ENCODE data around the gene HLA-A. TPM values are rescaled to one million over a fixed set of nuclear protein-coding genes. Genes with fewer than 3 reads are reported as not detected.
A peak's percentile ranks its signal among the peaks of the same experiment; 100 is the strongest.

The HLA-A gene
- total and polyA plus RNA-seq, 9 of the 15 experiments (the other 6 are each of a cell fraction or from before 2014, with no cell fraction given) = 0.46 to 3.3 TPM; not detected in 7

DNA sequence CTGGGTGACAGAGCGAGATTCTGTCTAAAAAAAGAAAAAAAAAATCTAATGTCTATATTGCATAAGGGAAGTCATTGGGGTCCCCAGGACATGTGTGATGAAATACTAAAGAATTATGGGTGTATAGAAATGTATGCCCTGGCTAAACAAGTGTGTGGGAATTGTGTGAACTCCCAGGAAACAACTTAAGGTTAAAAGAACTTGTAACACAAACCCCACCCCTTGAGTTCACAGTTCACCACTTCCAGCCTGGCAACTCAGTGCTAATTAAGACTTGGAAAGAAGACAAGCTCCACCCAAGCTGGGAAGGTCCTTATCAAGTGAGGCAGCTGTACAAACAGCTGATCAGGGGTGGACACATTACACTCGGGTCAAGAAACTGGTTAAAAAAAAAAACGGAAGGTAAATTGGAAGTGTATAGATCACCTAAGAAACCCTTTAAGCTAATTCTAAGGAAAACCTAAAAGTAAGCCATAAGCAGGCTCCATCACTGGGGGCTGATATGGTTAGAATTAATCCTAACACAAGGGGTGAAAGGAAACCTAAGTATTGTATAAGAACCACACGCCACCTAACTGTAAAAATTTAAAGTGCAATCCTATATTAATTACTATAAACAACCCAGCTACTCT is 25.2 kb downstream of the HLA-A start (continued):
- TF ChIP-seq PRPF4 (IDR thresholded peaks at IDR 0.05; ENCODE audit: insufficient read depth, low read depth, low read length, poor library complexity, severe bottlenecking) (no peak), FOXJ2 (tag; IDR thresholded peaks at IDR 0.05) (peak; percentile 62), SRSF7 (optimal IDR thresholded peaks at IDR 0.05; ENCODE audit: low read depth, low read length) (no peak), BHLHE40 (IDR thresholded peaks at IDR 0.05; ENCODE audit: low read length) (no peak), PHTF2 (CRISPR knock-in tag; IDR thresholded peaks at IDR 0.05) (no peak), MIER1 (IDR thresholded peaks at IDR 0.05; ENCODE audit: low read depth) (no peak), TCF3 (CRISPR knock-in tag; IDR thresholded peaks at IDR 0.05) (peak; percentile 93), ZBTB7A (IDR thresholded peaks at IDR 0.05; ENCODE audit: borderline replicate concordance, control insufficient read depth, low read depth, low read length) (no peak), POLR2G (IDR thresholded peaks at IDR 0.05; ENCODE audit: low read depth, low read length) (no peak), PHF20 (IDR thresholded peaks at IDR 0.05; ENCODE audit: partially characterized antibody) (no peak), ESRRB (CRISPR knock-in tag; IDR thresholded peaks at IDR 0.05; ENCODE audit: borderline replicate concordance) (no peak), NFATC3 (IDR thresholded peaks at IDR 0.05) (no peak; the same call in 1 of the 2 replicates), ELF4 (CRISPR knock-in tag; IDR thresholded peaks at IDR 0.05) (no peak), POLR2A (conservative IDR thresholded peaks at IDR 0.05) (peak; percentile 55; the same call in 1 of the 2 replicates), RB1 (IDR thresholded peaks at IDR 0.05; ENCODE audit: low read depth) (peak; percentile 49; the same call in 1 of the 2 replicates), NBN (IDR thresholded peaks at IDR 0.05; ENCODE audit: low read depth) (no peak; the same call in none of the 2 replicates), ZNF184 (CRISPR knock-in tag; IDR thresholded peaks at IDR 0.05) (no peak)
- TF ChIP-seq, protein P1, sequence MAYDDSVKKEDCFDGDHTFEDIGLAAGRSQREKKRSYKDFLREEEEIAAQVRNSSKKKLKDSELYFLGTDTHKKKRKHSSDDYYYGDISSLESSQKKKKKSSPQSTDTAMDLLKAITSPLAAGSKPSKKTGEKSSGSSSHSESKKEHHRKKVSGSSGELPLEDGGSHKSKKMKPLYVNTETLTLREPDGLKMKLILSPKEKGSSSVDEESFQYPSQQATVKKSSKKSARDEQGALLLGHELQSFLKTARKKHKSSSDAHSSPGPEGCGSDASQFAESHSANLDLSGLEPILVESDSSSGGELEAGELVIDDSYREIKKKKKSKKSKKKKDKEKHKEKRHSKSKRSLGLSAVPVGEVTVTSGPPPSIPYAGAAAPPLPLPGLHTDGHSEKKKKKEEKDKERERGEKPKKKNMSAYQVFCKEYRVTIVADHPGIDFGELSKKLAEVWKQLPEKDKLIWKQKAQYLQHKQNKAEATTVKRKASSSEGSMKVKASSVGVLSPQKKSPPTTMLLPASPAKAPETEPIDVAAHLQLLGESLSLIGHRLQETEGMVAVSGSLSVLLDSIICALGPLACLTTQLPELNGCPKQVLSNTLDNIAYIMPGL (CRISPR knock-in tag; IDR thresholded peaks at IDR 0.05) = no peak
- TF ChIP-seq, protein P2, sequence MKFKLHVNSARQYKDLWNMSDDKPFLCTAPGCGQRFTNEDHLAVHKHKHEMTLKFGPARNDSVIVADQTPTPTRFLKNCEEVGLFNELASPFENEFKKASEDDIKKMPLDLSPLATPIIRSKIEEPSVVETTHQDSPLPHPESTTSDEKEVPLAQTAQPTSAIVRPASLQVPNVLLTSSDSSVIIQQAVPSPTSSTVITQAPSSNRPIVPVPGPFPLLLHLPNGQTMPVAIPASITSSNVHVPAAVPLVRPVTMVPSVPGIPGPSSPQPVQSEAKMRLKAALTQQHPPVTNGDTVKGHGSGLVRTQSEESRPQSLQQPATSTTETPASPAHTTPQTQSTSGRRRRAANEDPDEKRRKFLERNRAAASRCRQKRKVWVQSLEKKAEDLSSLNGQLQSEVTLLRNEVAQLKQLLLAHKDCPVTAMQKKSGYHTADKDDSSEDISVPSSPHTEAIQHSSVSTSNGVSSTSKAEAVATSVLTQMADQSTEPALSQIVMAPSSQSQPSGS (CRISPR knock-in tag; IDR thresholded peaks at IDR 0.05) = no peak
- TF ChIP-seq, protein P3, sequence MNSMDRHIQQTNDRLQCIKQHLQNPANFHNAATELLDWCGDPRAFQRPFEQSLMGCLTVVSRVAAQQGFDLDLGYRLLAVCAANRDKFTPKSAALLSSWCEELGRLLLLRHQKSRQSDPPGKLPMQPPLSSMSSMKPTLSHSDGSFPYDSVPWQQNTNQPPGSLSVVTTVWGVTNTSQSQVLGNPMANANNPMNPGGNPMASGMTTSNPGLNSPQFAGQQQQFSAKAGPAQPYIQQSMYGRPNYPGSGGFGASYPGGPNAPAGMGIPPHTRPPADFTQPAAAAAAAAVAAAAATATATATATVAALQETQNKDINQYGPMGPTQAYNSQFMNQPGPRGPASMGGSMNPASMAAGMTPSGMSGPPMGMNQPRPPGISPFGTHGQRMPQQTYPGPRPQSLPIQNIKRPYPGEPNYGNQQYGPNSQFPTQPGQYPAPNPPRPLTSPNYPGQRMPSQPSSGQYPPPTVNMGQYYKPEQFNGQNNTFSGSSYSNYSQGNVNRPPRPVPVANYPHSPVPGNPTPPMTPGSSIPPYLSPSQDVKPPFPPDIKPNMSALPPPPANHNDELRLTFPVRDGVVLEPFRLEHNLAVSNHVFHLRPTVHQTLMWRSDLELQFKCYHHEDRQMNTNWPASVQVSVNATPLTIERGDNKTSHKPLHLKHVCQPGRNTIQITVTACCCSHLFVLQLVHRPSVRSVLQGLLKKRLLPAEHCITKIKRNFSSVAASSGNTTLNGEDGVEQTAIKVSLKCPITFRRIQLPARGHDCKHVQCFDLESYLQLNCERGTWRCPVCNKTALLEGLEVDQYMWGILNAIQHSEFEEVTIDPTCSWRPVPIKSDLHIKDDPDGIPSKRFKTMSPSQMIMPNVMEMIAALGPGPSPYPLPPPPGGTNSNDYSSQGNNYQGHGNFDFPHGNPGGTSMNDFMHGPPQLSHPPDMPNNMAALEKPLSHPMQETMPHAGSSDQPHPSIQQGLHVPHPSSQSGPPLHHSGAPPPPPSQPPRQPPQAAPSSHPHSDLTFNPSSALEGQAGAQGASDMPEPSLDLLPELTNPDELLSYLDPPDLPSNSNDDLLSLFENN (IDR thresholded peaks at IDR 0.05; ENCODE audit: low read depth in 2 of 2, low read length in 2 of 2) = peak in 1 of 2 experiments; percentile 60; a peak in 1 of 4 replicates
